Measurements from ENCODE around the gene METRN. TPM values are rescaled to one million over a fixed set of nuclear protein-coding genes. Genes with fewer than 3 reads are reported as not detected.

Gene METRN
- total RNA-seq, 2 experiments from 2014 or later = 2.6 to 3.2 TPM

GRCh38 chr16:766820-767640, 52.1 kb downstream of the METRN start:
- Histone ChIP-seq H3K36me3 (ENCODE audit: insufficient read depth, low read length) (no peaks in the 10 kb centered on the region), H3K27ac (ENCODE audit: low read depth in 1 of 2, low read length in 2 of 2) (no peak overlapping the region), H3K9me3 (ENCODE audit: control insufficient read depth in 1 of 2, insufficient read depth in 1 of 2, low read length in 2 of 2) (no peaks in the 10 kb centered on the region), H3K4me1 (ENCODE audit: insufficient read depth, low read length) (no peaks in the 10 kb centered on the region), H3K27me3 (ENCODE audit: control insufficient read depth in 1 of 2, insufficient read depth in 2 of 2, low read length in 2 of 2) (peaks cover 0 to 2% of the 10 kb centered on the region in 2 experiments), H3K4me3 (ENCODE audit: low read length) (no peak overlapping the region)
- H3K36me3 Mint-ChIP-seq (ENCODE audit: low read depth) = no peaks in the 10 kb centered on the region
- DNase-seq (peak in 2 of 14 experiments; percentile 4 to 19), ATAC-seq (ENCODE audit: poor library complexity) (no peak)
- no peak overlapping the region for H3K27ac Mint-ChIP-seq
- intact Hi-C loops (cut with DNase I, micrococcal nuclease) = no loop called here
- no peak for TF ChIP-seq CTCF (IDR thresholded peaks at IDR 0.05)
- H3K27me3 Mint-ChIP-seq = no peaks in the 10 kb centered on the region
- H3K9me3 Mint-ChIP-seq = no peaks in the 10 kb centered on the region
- ChIA-PET POLR2A (no interaction called here), CTCF (no interaction called here)
- no peaks in the 10 kb centered on the region for H3K4me1 Mint-ChIP-seq (ENCODE audit: low read depth)
- no peak overlapping the region for H3K4me3 Mint-ChIP-seq

- Histone ChIP-seq H3K9me3 (ENCODE audit: control insufficient read depth in 1 of 2, insufficient read depth in 1 of 2, low read length in 2 of 2) (no peaks in the 10 kb centered on the region), H3K4me1 (ENCODE audit: insufficient read depth, low read length) (no peaks in the 10 kb centered on the region), H3K36me3 (ENCODE audit: insufficient read depth, low read length) (no peaks in the 10 kb centered on the region), H3K27ac (ENCODE audit: low read depth in 1 of 2, low read length in 2 of 2) (no peak overlapping the region), H3K27me3 (ENCODE audit: control insufficient read depth in 1 of 2, insufficient read depth in 2 of 2, low read length in 2 of 2) (peaks cover 0 to 2% of the 10 kb centered on the region in 2 experiments), H3K4me3 (ENCODE audit: low read length) (no peak overlapping the region)
- Mint-ChIP-seq H3K27me3 (no peaks in the 10 kb centered on the region), H3K27ac (no peak overlapping the region), H3K4me1 (ENCODE audit: low read depth) (no peaks in the 10 kb centered on the region), H3K4me3 (no peak overlapping the region), H3K36me3 (ENCODE audit: low read depth) (no peaks in the 10 kb centered on the region), H3K9me3 (no peaks in the 10 kb centered on the region)
- CTCF ChIA-PET = no interaction called here
- ATAC-seq (ENCODE audit: poor library complexity) (no peak), DNase-seq (peak in 1 of 14 experiments; percentile 16)
- intact Hi-C loops (cut with DNase I, micrococcal nuclease) = no loop called here
- TF ChIP-seq CTCF (IDR thresholded peaks at IDR 0.05) = no peak
- POLR2A ChIA-PET = no interaction called here
Measured at GRCh38 chr16:767743-768235, 52.9 kb downstream of the METRN start.

- Mint-ChIP-seq H3K9me3 (no peaks in the 10 kb centered on the region), H3K36me3 (ENCODE audit: low read depth) (no peaks in the 10 kb centered on the region), H3K27ac (no peak overlapping the region), H3K4me1 (ENCODE audit: low read depth) (no peaks in the 10 kb centered on the region), H3K4me3 (no peak overlapping the region), H3K27me3 (no peaks in the 10 kb centered on the region)
- no peak for TF ChIP-seq CTCF (IDR thresholded peaks at IDR 0.05)
- Histone ChIP-seq H3K27me3 (ENCODE audit: control insufficient read depth in 1 of 2, insufficient read depth in 2 of 2, low read length in 2 of 2) (peaks cover 0 to 2% of the 10 kb centered on the region in 2 experiments), H3K27ac (ENCODE audit: low read depth in 1 of 2, low read length in 2 of 2) (no peak overlapping the region), H3K36me3 (ENCODE audit: insufficient read depth, low read length) (no peaks in the 10 kb centered on the region), H3K4me3 (ENCODE audit: low read length) (no peak overlapping the region), H3K4me1 (ENCODE audit: insufficient read depth, low read length) (no peaks in the 10 kb centered on the region), H3K9me3 (ENCODE audit: control insufficient read depth in 1 of 2, insufficient read depth in 1 of 2, low read length in 2 of 2) (no peaks in the 10 kb centered on the region)
- DNase-seq (peak in 1 of 14 experiments; percentile 19), ATAC-seq (ENCODE audit: poor library complexity) (no peak)
- CTCF ChIA-PET = no interaction called here
- POLR2A ChIA-PET = no interaction called here
- intact Hi-C loops (cut with DNase I, micrococcal nuclease) = no loop called here
Measured at GRCh38 chr16:768428-768827, 53.5 kb downstream of the METRN start.

Other genes starting within 250 kb of the METRN start
- gene CAPN15, start 187.4 kb upstream of the METRN start, total RNA-seq = 10 to 100 TPM; 35.5 to 36.9 TPM
- not detected for gene PRR35, start 154.7 kb upstream of the METRN start, total RNA-seq
- under 1 TPM; 0.45 to 0.55 TPM for gene NHLRC4, start 148.1 kb upstream of the METRN start, total RNA-seq
- 10 to 100 TPM; 22.8 to 27.0 TPM for gene PIGQ, start 145.2 kb upstream of the METRN start, total RNA-seq
- gene RAB40C, start 125.1 kb upstream of the METRN start, total RNA-seq = 1 to 10 TPM; 8.9 to 9.5 TPM
- under 1 TPM; 0.64 to 0.99 TPM for gene WFIKKN1, start 84.1 kb upstream of the METRN start, total RNA-seq
- 10 to 100 TPM; 39.5 to 39.6 TPM for gene METTL26, start 78.8 kb upstream of the METRN start, total RNA-seq
- 10 to 100 TPM; 11.4 to 14.6 TPM for gene MCRIP2, start 73.3 kb upstream of the METRN start, total RNA-seq
- 10 to 100 TPM in 1 of 2 experiments, 1 to 10 TPM in 1; 8.1 to 10.3 TPM for gene WDR90, start 65.8 kb upstream of the METRN start, total RNA-seq
- 100 to 1,000 TPM; 202 to 209 TPM for gene RHOT2, start 47.0 kb upstream of the METRN start, total RNA-seq
- gene RHBDL1, start 39.4 kb upstream of the METRN start, total RNA-seq = 1 to 10 TPM; 6.6 to 6.9 TPM
- 10 to 100 TPM; 46.9 to 53.9 TPM for gene STUB1, start 34.7 kb upstream of the METRN start, total RNA-seq
- gene JMJD8, start 30.8 kb upstream of the METRN start, total RNA-seq = 10 to 100 TPM; 22.0 to 23.6 TPM
- 10 to 100 TPM; 12.1 to 12.6 TPM for gene WDR24, start 24.7 kb upstream of the METRN start, total RNA-seq
- gene FBXL16, start 9.3 kb upstream of the METRN start, total RNA-seq = 10 to 100 TPM; 11.0 to 11.7 TPM
- gene ANTKMT, start 6.0 kb downstream of the METRN start, total RNA-seq = 1 to 10 TPM; 8.1 TPM
- 1 to 10 TPM; 1.2 to 2.7 TPM for gene CCDC78, start 11.3 kb downstream of the METRN start, total RNA-seq
- 1 to 10 TPM; 7.1 to 9.2 TPM for gene HAGHL, start 12.0 kb downstream of the METRN start, total RNA-seq
- gene CIAO3, start 25.9 kb downstream of the METRN start, total RNA-seq = 10 to 100 TPM; 33.3 to 38.2 TPM
- gene MSLN, start 45.6 kb downstream of the METRN start, total RNA-seq = not detected
- gene RPUSD1, start 73.3 kb downstream of the METRN start, total RNA-seq = 10 to 100 TPM; 12.8 to 15.0 TPM
- gene CHTF18, start 73.5 kb downstream of the METRN start, total RNA-seq = 10 to 100 TPM; 30.7 to 31.1 TPM
- gene GNG13, start 85.6 kb downstream of the METRN start, total RNA-seq = not detected